ENCODE measurements around the gene EPB41L2.

Gene EPB41L2

GRCh38 chr6:131061041-131061750 lies 1.8 kb downstream of the EPB41L2 start:
- no peak overlapping the region for H3K27ac ChIP-seq
- TF ChIP-seq, protein P1, sequence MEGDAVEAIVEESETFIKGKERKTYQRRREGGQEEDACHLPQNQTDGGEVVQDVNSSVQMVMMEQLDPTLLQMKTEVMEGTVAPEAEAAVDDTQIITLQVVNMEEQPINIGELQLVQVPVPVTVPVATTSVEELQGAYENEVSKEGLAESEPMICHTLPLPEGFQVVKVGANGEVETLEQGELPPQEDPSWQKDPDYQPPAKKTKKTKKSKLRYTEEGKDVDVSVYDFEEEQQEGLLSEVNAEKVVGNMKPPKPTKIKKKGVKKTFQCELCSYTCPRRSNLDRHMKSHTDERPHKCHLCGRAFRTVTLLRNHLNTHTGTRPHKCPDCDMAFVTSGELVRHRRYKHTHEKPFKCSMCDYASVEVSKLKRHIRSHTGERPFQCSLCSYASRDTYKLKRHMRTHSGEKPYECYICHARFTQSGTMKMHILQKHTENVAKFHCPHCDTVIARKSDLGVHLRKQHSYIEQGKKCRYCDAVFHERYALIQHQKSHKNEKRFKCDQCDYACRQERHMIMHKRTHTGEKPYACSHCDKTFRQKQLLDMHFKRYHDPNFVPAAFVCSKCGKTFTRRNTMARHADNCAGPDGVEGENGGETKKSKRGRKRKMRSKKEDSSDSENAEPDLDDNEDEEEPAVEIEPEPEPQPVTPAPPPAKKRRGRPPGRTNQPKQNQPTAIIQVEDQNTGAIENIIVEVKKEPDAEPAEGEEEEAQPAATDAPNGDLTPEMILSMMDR (conservative IDR thresholded peaks at IDR 0.05), result no peak

DNA sequence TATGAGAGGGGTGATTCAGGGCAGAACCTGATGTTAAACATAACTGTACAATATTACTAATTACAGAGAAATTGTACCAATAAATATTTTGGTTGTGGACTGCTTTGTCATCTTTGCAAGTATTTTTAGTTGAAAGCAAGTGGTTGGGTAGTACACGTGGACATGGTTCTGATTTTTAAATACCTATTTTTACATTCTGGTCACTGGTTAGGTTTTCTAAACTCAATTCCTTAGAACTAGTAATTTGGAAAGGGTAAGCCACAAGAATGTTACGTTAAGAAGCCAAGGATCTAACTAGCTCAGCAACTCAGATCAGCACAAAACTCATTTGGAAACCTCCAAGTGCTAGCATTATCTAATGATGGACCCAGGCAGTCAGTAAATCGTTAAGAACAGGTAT lies 2.7 kb downstream of the EPB41L2 start:
- H3K27ac ChIP-seq, result no peak overlapping the region
- TF ChIP-seq, protein P1 (conservative IDR thresholded peaks at IDR 0.05), result no peak

- no peak overlapping the region for H3K27ac ChIP-seq
- TF ChIP-seq, protein P1 (conservative IDR thresholded peaks at IDR 0.05), result no peak
Measured at GRCh38 chr6:131059486-131059885, 3.6 kb downstream of the EPB41L2 start.

DNA sequence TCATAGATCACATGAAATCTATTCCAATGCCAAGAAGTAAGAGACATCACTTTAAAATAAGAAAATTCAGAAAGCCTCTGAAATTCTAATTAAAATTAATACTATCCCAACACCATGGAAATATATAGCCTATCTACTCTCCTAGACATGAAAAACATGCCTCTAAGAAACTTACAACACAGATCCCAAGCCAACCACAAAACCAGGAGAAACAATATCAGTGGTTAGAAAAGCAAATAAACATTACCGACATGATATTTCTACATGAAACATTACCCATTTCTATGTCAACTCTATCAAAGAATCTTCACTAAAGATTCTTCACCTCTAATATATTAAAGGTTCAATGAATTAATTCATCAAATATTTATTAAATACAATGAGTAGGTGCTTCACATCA lies 4.8 kb downstream of the EPB41L2 start:
- TF ChIP-seq, protein P1 (conservative IDR thresholded peaks at IDR 0.05), result no peak
- H3K27ac ChIP-seq, result no peak overlapping the region

GRCh38 chr6:131054392-131055250 lies 8.4 kb downstream of the EPB41L2 start:
- TF ChIP-seq, protein P1 (conservative IDR thresholded peaks at IDR 0.05), result no peak
- no peak overlapping the region for H3K27ac ChIP-seq

- TF ChIP-seq, protein P1 (conservative IDR thresholded peaks at IDR 0.05), result no peak
- no peak overlapping the region for H3K27ac ChIP-seq
Measured at GRCh38 chr6:131053546-131054240, 9.4 kb downstream of the EPB41L2 start.

- TF ChIP-seq, protein P1 (conservative IDR thresholded peaks at IDR 0.05), result no peak
Measured at GRCh38 chr6:131052181-131052580, 10.9 kb downstream of the EPB41L2 start.

More at GRCh38 chr6:131052181-131052580, 10.9 kb downstream of the EPB41L2 start:
- H3K27ac ChIP-seq, result no peak overlapping the region

All from VCaP (cell line).